Activated naive CD4-positive, alpha-beta T cell treated with anti-CD3 and anti-CD28 coated beads for 36 hours (primary cell): ENCODE results near the gene SIKE1. TPM values are rescaled to one million over a fixed set of nuclear protein-coding genes. Genes with fewer than 3 reads are reported as not detected.

Experiments
- CTCF ChIA-PET: fragments of 350-600 bp; sonication (Branson Sonifier 250); formaldehyde crosslinking; loops from one replicate; lab custom pipeline; 2021; ENCODE audit warnings: antibody characterized with exemption; lab: Charles Lee
- DNase-seq: peaks from one replicate; pipeline ENCODE4 v3.0.0-alpha.2; 2020
- H3K27ac Mint-ChIP-seq: one replicate; pipeline ENCODE4 v1.8.0; 2021; ENCODE audit warnings: mild to moderate bottlenecking, mixed read lengths
- H3K27me3 Mint-ChIP-seq: one replicate; pipeline ENCODE4 v1.8.0; 2021; ENCODE audit warnings: low read depth, mixed read lengths
- H3K36me3 Mint-ChIP-seq: one replicate; pipeline ENCODE4 v1.8.0; 2021; ENCODE audit warnings: low read depth, mixed read lengths
- H3K4me1 Mint-ChIP-seq: one replicate; pipeline ENCODE4 v1.8.0; 2021; ENCODE audit warnings: low read depth, mixed read lengths
- H3K4me3 Mint-ChIP-seq: one replicate; pipeline ENCODE4 v1.8.0; 2021; ENCODE audit warnings: mild to moderate bottlenecking, moderate library complexity, mixed read lengths
- H3K9me3 Mint-ChIP-seq: one replicate; pipeline ENCODE4 v1.8.0; 2021; ENCODE audit warnings: mixed read lengths
- intact Hi-C: fragments of 100-400 bp; cut with micrococcal nuclease; formaldehyde crosslinking; loops from one replicate; pipeline ENCODE4 v1.15.1; 2023
- total RNA-seq, 2 experiments: library from RNA; stranded (reverse); gene quantifications; one replicate each; pipeline ENCODE4 v1.2.3, GENCODE V29; 2021

Gene SIKE1
- total RNA-seq, 2 experiments from 2014 or later: 60.2 to 60.6 TPM

DNA sequence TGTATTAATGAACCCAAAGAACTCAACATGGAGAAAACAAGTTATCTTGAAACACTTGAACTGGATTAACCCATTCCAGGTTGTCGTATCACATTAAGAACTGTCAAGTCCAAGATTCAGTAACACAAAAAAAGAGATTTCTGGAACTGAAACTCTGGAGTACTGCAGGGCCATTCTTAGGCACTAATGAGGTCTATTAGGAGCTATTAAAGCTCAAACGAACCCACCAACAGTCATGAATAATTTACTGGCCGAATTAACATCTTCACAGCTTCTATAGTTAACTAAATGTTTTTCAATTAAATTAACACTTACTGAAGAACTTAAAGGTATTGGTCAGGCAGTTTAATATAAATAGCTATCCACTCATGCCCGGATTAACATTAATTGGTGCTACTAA, 27.3 kb downstream of the SIKE1 start:
- no peak overlapping the region for H3K27ac Mint-ChIP-seq
- no peaks in the 10 kb centered on the region for H3K27me3 Mint-ChIP-seq
- intact Hi-C loops: no loop called here
- CTCF ChIA-PET: no interaction called here
- H3K9me3 Mint-ChIP-seq: no peaks in the 10 kb centered on the region
- peaks cover 83% of the 10 kb centered on the region for H3K4me1 Mint-ChIP-seq
- no peak overlapping the region for H3K4me3 Mint-ChIP-seq
- no peak for DNase-seq
- H3K36me3 Mint-ChIP-seq: peaks cover 38% of the 10 kb centered on the region

DNA sequence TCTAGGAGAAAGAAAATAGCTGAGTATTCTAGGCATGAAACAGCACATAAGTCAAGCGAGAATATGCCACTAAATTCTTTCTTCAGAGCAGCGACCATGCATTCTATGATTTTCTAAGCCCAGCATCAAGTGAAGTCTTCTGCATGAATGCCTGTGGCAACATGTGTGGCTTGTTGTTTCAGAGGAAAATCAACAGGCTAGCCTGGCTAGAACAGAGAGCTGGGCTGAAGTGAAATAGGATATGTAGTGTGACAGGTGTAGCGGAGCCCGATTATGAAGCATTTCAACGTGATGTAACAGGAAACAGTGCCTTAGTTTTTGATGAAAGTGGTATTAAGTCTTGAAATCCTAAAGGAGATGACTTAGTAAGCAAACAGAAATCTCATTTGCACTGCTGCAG, 29.7 kb downstream of the SIKE1 start:
- H3K4me3 Mint-ChIP-seq: no peak overlapping the region
- H3K27me3 Mint-ChIP-seq: no peaks in the 10 kb centered on the region
- DNase-seq: no peak
- H3K4me1 Mint-ChIP-seq: peaks cover 88% of the 10 kb centered on the region
- H3K36me3 Mint-ChIP-seq: peaks cover 29% of the 10 kb centered on the region
- no peaks in the 10 kb centered on the region for H3K9me3 Mint-ChIP-seq
- CTCF ChIA-PET: interaction anchor here (0.6 kb wide), 1 partner anchor 1705 kb away, joined by 4 read pairs; no protein-coding TSS in a partner anchor
- H3K27ac Mint-ChIP-seq: no peak overlapping the region
- intact Hi-C loops: no loop called here

DNA sequence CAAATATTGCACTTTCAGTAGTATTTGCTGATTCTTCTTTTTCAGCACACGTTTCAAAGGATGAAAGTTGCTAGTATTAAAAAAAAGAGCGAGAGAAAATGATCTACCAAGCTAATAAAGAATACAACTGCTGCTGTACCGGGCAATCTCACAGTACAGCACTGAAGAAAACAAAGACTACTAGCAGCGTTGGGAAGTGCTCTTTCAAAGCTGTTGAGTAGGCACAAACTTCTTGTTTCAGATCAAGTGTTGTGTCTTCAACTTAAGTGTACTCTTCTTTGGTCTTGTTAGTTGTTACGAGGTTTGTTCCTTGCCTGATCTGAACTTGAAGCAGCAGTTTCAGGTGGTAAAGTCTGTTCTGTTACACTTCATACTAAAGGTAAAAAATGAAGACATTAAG, 30.6 kb downstream of the SIKE1 start:
- Mint-ChIP-seq H3K36me3 (peaks cover 28% of the 10 kb centered on the region), H3K27me3 (no peaks in the 10 kb centered on the region), H3K4me3 (no peak overlapping the region), H3K27ac (no peak overlapping the region), H3K9me3 (no peaks in the 10 kb centered on the region), H3K4me1 (peaks cover 86% of the 10 kb centered on the region)
- DNase-seq: no peak
- CTCF ChIA-PET: interaction anchor here (0.8 kb wide), 1 partner anchor 170 kb away, joined by 3 read pairs; no protein-coding TSS in a partner anchor
- intact Hi-C loops: loop anchor here (5.0 kb wide), 1 partner anchor 32 kb away; the partner anchor contains the start of gene SIKE1

DNA sequence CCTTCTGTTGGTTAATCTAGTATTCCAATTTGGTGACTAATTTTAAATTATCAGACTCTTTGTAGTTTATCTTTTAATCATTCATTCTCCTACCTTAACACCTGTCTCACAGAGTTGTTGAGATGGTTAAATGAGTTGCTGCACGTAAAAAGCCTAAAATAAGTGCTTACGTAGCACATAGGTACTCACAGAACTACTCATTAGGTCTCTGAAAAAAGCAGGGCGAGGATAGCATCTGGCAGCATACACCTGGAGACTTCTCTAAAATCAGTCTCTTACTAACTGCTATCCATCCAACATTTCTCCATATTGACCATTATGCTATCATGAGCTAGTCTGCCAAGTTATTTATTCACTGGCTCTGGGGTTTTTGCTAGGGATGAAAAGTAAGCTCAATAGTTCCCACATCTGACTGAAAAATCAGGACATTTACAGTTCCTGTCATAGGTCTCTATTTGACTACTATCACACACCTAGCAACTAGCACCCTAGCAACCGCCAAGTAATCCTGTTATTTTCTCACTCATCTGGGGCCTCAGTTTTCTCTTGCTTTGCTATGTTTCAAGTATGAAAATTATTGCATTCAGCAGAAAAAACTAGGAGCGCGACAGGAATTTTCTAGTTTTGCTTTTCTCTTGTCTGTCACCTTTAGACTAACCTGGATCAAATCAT, 33.9 kb downstream of the SIKE1 start:
- CTCF ChIA-PET: no interaction called here
- no peak overlapping the region for H3K4me3 Mint-ChIP-seq
- no peaks in the 10 kb centered on the region for H3K9me3 Mint-ChIP-seq
- H3K27ac Mint-ChIP-seq: no peak overlapping the region
- peaks cover 43% of the 10 kb centered on the region for H3K36me3 Mint-ChIP-seq
- DNase-seq: peak; percentile 64
- no peaks in the 10 kb centered on the region for H3K27me3 Mint-ChIP-seq
- intact Hi-C loops: loop anchor here (1.0 to 5.0 kb wide), 4 partner anchors 11 to 36 kb away; partner anchors contain the start of genes CSDE1, NRAS and SIKE1
- H3K4me1 Mint-ChIP-seq: peaks cover 77% of the 10 kb centered on the region

DNA sequence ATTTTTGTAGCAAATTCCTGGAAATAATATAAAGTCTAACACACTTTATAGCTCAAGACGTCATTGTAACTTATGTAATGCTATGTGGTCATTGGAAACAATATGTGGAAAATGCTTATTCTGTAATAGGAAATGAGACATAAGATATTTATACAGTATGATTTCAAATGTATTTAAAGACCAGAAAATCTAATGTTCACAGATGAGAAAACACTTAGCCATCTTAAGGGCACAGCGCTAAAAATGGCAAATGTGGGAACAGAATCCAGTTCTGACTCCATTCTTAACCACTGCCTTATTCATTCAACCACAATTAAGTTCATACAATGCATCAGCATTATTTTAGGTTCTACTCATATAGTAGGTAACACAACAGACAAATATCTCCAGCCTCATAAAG, 35.2 kb downstream of the SIKE1 start:
- Mint-ChIP-seq H3K27ac (no peak overlapping the region), H3K27me3 (no peaks in the 10 kb centered on the region), H3K4me3 (no peak overlapping the region), H3K36me3 (peaks cover 45% of the 10 kb centered on the region), H3K4me1 (peaks cover 74% of the 10 kb centered on the region), H3K9me3 (no peaks in the 10 kb centered on the region)
- intact Hi-C loops: loop anchor here (5.0 kb wide), 1 partner anchor 37 kb away; the partner anchor contains the start of gene SIKE1
- CTCF ChIA-PET: no interaction called here
- peak; percentile 14 for DNase-seq

DNA sequence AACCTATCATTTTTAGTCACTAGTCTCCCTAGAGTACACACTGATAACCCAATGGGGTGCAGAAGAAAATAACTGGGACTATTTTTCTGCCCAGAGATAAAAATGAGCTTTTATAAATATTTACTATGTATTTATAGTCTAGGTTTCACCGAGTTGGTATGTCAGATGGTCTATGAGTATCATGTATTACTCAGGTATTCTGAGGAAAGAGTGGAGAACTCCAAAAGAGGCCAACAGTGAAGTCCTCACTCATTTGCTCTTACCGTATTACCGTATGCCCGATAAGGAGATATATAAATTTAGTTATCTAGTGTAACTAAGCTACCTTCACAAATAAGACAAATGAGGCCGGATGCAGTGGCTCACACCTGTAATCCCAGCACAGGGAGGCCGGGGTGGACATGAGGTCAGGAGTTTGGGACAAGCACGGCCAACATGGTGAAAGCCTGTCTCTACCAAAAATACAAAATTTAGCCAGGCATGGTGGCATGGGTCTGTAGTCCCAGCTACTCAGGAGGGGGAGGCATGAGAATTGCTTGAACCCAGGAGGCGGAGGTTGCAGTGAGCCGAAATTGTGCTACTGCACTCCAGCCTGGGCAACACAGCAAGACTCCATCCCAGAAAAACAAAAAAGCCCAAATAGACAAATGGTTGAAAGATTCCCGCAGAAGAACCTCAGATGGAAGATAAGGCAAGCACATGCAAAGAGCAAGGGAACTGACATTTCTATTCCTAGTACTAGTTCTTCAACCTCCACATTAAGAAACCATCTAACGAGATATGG, 38.3 kb downstream of the SIKE1 start:
- CTCF ChIA-PET: no interaction called here
- Mint-ChIP-seq H3K27ac (no peak overlapping the region), H3K4me3 (no peak overlapping the region), H3K9me3 (no peaks in the 10 kb centered on the region), H3K4me1 (peaks cover 53% of the 10 kb centered on the region), H3K36me3 (peaks cover 39% of the 10 kb centered on the region), H3K27me3 (no peaks in the 10 kb centered on the region)
- intact Hi-C loops: no loop called here
- DNase-seq: no peak

DNA sequence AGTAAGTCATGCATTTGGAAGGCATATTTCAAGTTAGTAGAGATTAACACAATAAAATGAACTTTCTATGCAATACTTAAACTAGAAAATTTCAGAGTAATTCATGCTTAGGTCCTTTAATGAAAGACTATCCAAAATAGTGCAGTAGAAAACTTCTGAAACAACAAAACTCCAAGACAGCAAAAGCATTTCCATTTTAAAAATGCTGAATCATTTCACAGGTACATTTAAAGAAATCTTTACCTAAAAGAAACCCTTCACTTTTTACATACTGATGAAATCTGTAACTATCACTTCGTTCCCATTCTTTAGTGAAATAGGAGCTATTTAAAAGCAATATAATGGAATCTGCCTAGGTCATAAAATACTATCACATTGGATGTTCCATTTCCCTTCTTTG, 40.2 kb downstream of the SIKE1 start:
- Mint-ChIP-seq H3K9me3 (no peaks in the 10 kb centered on the region), H3K27ac (peak overlapping the region; percentile 53), H3K27me3 (no peaks in the 10 kb centered on the region), H3K36me3 (peaks cover 50% of the 10 kb centered on the region), H3K4me1 (peaks cover 34% of the 10 kb centered on the region), H3K4me3 (no peak overlapping the region)
- intact Hi-C loops: no loop called here
- CTCF ChIA-PET: no interaction called here
- no peak for DNase-seq

DNA sequence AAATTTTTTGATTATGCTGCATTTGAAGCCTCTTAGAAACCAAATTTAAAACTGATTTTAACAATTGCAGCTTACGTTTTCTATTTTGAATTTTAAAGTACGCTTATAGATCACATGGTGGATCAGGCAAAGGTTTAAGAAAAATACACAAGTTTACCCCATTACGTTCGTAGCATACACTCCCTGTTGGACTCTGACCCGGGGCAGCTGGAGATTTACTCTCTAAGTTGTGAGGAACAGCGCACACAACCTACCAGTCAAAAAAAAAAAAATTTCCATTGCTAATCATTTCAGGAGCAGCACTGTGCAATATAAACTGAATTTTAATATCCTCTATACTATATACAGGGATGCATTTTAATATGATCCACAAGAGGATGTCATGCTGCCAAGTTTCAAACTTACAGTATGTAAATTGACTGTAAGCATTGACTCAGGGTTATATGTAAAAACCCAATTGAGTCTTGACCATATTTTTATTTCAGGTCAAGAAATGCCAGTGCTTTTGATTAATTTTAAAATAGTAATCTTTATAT, 43.1 kb downstream of the SIKE1 start:
- H3K36me3 Mint-ChIP-seq: peaks cover 52% of the 10 kb centered on the region
- no peak overlapping the region for H3K27ac Mint-ChIP-seq
- intact Hi-C loops: no loop called here
- no peak for DNase-seq
- CTCF ChIA-PET: interaction anchor here (0.9 kb wide), 1 partner anchor 14 kb away, joined by 3 read pairs; no protein-coding TSS in a partner anchor
- no peaks in the 10 kb centered on the region for H3K27me3 Mint-ChIP-seq
- H3K9me3 Mint-ChIP-seq: no peaks in the 10 kb centered on the region
- no peak overlapping the region for H3K4me3 Mint-ChIP-seq
- peaks cover 15% of the 10 kb centered on the region for H3K4me1 Mint-ChIP-seq

DNA sequence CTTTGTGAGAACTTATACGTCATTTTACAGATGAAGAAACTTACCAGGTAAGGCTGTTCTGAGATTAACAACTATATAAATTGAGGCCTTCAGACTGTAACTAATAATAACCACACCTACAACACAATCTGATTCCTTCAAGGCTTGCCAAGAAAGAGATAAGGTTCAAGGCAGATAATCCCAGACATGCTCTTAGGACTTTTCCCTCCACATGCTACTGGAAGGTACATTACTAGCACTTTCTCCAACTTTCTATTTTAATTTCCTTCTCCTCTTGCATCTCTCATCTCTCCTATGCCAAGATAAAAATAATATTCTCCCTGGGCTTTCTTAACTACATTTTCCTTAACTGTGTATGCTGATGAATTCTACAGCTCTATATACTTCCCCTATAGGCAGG, 45.0 kb downstream of the SIKE1 start:
- no peak for DNase-seq
- intact Hi-C loops: no loop called here
- CTCF ChIA-PET: no interaction called here
- Mint-ChIP-seq H3K4me1 (peaks cover 9% of the 10 kb centered on the region), H3K4me3 (no peak overlapping the region), H3K27me3 (no peaks in the 10 kb centered on the region), H3K27ac (no peak overlapping the region), H3K36me3 (peaks cover 57% of the 10 kb centered on the region), H3K9me3 (no peaks in the 10 kb centered on the region)

DNA sequence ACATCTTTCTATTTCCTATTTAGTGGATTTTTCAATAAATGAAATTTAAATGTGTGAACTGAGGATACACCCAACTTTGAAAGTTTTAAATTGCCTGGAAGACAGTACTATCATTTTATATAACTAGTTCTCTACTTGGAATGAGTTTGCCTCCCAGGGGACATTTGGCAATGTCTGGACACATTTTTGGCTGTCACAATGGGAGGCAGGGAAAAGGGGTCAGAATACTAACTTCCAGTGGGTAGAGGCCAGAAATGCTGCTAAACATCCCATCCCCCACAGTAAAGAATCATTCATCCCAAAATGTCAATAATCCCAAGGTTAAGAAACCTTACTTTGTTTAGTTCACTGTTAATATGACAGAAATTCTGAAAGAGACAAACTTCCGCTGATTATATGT, 50.7 kb downstream of the SIKE1 start:
- Mint-ChIP-seq H3K36me3 (peaks cover 57% of the 10 kb centered on the region), H3K27ac (no peak overlapping the region), H3K4me3 (no peak overlapping the region), H3K27me3 (no peaks in the 10 kb centered on the region), H3K9me3 (no peaks in the 10 kb centered on the region), H3K4me1 (peaks cover 8% of the 10 kb centered on the region)
- intact Hi-C loops: loop anchor here (2.0 kb wide), 1 partner anchor 17 kb away; no protein-coding TSS in a partner anchor
- DNase-seq: no peak
- CTCF ChIA-PET: no interaction called here

DNA sequence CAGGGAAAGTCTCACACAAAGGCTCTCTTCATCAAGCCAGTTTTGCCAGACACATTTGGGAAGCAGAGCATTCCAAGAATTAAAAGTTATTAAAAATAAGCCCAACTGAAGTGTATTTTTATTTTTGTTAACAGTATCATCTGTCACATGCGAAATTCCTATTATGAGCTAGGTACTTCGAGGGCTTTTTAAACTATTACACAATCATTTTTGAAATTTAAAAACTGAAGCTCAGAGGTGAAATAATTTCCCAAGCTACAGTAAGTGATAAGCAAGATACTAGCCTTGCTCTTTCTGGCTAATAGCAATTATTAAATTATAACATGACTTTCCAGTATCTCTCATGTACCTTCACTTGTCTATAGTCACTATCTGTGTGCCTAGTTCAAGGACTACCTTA, 51.9 kb downstream of the SIKE1 start:
- CTCF ChIA-PET: interaction anchor here (0.7 kb wide), 2 partner anchors 104 to 446 kb away, joined by 3 read pairs; no protein-coding TSS in a partner anchor
- H3K36me3 Mint-ChIP-seq: peaks cover 53% of the 10 kb centered on the region
- peak overlapping the region; percentile 44 for H3K27ac Mint-ChIP-seq

DNA sequence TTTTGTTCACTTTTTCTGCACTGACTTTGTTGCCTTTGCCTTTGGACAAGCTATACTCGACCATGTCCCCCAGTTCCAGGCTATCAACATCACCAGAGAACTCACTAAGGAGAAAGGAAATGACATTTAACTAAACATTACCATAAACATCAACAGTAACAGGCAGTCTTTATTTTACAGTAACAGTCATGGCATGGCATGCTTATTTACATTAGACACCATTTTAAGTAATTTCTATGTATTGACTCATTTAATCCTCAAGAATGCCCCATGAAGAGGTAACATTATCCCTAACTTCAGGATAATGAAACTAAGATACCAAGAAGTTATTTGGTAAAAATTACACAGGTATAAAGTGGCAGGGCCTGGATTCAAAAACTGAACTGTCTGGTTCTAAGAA, 55.3 kb downstream of the SIKE1 start:
- intact Hi-C loops: no loop called here
- H3K27me3 Mint-ChIP-seq: no peaks in the 10 kb centered on the region
- H3K4me1 Mint-ChIP-seq: peaks cover 2% of the 10 kb centered on the region
- CTCF ChIA-PET: no interaction called here
- no peak overlapping the region for H3K27ac Mint-ChIP-seq
- no peak for DNase-seq
- H3K36me3 Mint-ChIP-seq: peaks cover 54% of the 10 kb centered on the region
- no peak overlapping the region for H3K4me3 Mint-ChIP-seq
- H3K9me3 Mint-ChIP-seq: no peaks in the 10 kb centered on the region

More for the DNA sequence above, 51.9 kb downstream of the SIKE1 start:
- H3K4me1 Mint-ChIP-seq: peaks cover 9% of the 10 kb centered on the region
- H3K9me3 Mint-ChIP-seq: no peaks in the 10 kb centered on the region
- no peaks in the 10 kb centered on the region for H3K27me3 Mint-ChIP-seq
- no peak overlapping the region for H3K4me3 Mint-ChIP-seq
- intact Hi-C loops: no loop called here
- DNase-seq: no peak
